ENCODE measurements around the gene SLC25A13.

The SLC25A13 gene

GRCh38 chr7:96284240-96284639 lies 37.7 kb downstream of the SLC25A13 start:
- Histone ChIP-seq H3K27ac (no peak overlapping the region), H3K27me3 (no peaks in the 10 kb centered on the region), H3K4me1 (peaks cover 26 to 34% (median 30%) of the 10 kb centered on the region in 10 experiments), H3K36me3 (peaks cover 15 to 67% (median 30%) of the 10 kb centered on the region in 11 experiments; a peak in 20 of 22 replicates), H4K20me1 (peaks cover 0 to 81% (median 0%) of the 10 kb centered on the region in 11 experiments; a peak in 5 of 22 replicates), H3K4me3 (no peak overlapping the region), H3K9me3 (replicated peaks in 1 of 11) (peaks cover 8 to 34% (median 24%) of the 10 kb centered on the region in 11 experiments), H3K9ac (no peak overlapping the region), H3K4me2 (no peak overlapping the region)
- TF ChIP-seq Cebpa-rat (IDR thresholded peaks at IDR 0.05), result no peak

- H4K20me1 ChIP-seq, result peaks cover 0 to 85% (median 6%) of the 10 kb centered on the region in 11 experiments; a peak in 8 of 22 replicates
- peaks cover 26 to 34% (median 30%) of the 10 kb centered on the region in 10 experiments for H3K4me1 ChIP-seq
- peaks cover 0 to 20% (median 10%) of the 10 kb centered on the region in 11 experiments; a peak in 17 of 22 replicates for H3K9me3 ChIP-seq (replicated peaks in 1 of 11)
- no peak overlapping the region for H3K27ac ChIP-seq
- no peak overlapping the region for H3K9ac ChIP-seq
- H3K36me3 ChIP-seq, result peaks cover 4 to 65% (median 21%) of the 10 kb centered on the region in 11 experiments; a peak in 18 of 22 replicates
- no peaks in the 10 kb centered on the region for H3K27me3 ChIP-seq
- H3K4me2 ChIP-seq, result no peak overlapping the region
- no peak overlapping the region for H3K4me3 ChIP-seq
- no peak for TF ChIP-seq Cebpa-rat (IDR thresholded peaks at IDR 0.05)
Observed at GRCh38 chr7:96282835-96283234, 39.1 kb downstream of the SLC25A13 start.

- H3K36me3 ChIP-seq, result peaks cover 16 to 87% (median 43%) of the 10 kb centered on the region in 11 experiments
- peaks cover 0 to 46% (median 8%) of the 10 kb centered on the region in 11 experiments; a peak in 9 of 22 replicates for H4K20me1 ChIP-seq
- no peak overlapping the region for H3K4me3 ChIP-seq
- TF ChIP-seq Cebpa-rat (IDR thresholded peaks at IDR 0.05), result no peak
- H3K27me3 ChIP-seq, result no peaks in the 10 kb centered on the region
- H3K4me1 ChIP-seq, result no peaks in the 10 kb centered on the region
- no peak overlapping the region for H3K27ac ChIP-seq
- H3K9me3 ChIP-seq (replicated peaks in 1 of 11), result peaks cover 10 to 25% (median 19%) of the 10 kb centered on the region in 11 experiments; a peak in 19 of 22 replicates
- H3K9ac ChIP-seq, result no peak overlapping the region
- no peak overlapping the region for H3K4me2 ChIP-seq
Observed at GRCh38 chr7:96277921-96278320, 44.0 kb downstream of the SLC25A13 start.

- Histone ChIP-seq H3K4me2 (no peak overlapping the region), H3K4me3 (no peak overlapping the region)
- TF ChIP-seq Cebpa-rat (IDR thresholded peaks at IDR 0.05), result no peak
Observed at GRCh38 chr7:96276019-96276418, 45.9 kb downstream of the SLC25A13 start.

GRCh38 chr7:96273716-96274115 lies 48.2 kb downstream of the SLC25A13 start:
- Histone ChIP-seq H3K9ac (no peak overlapping the region), H3K27ac (no peak overlapping the region)

More at GRCh38 chr7:96276019-96276418, 45.9 kb downstream of the SLC25A13 start:
- Histone ChIP-seq H3K27me3 (no peaks in the 10 kb centered on the region), H3K9ac (no peak overlapping the region), H3K36me3 (peaks cover 16 to 89% (median 46%) of the 10 kb centered on the region in 11 experiments), H4K20me1 (peaks cover 0 to 38% (median 7%) of the 10 kb centered on the region in 11 experiments; a peak in 9 of 22 replicates), H3K9me3 (replicated peaks in 1 of 11) (peaks cover 10 to 24% (median 19%) of the 10 kb centered on the region in 11 experiments; a peak in 19 of 22 replicates), H3K4me1 (no peaks in the 10 kb centered on the region), H3K27ac (no peak overlapping the region)

DNA sequence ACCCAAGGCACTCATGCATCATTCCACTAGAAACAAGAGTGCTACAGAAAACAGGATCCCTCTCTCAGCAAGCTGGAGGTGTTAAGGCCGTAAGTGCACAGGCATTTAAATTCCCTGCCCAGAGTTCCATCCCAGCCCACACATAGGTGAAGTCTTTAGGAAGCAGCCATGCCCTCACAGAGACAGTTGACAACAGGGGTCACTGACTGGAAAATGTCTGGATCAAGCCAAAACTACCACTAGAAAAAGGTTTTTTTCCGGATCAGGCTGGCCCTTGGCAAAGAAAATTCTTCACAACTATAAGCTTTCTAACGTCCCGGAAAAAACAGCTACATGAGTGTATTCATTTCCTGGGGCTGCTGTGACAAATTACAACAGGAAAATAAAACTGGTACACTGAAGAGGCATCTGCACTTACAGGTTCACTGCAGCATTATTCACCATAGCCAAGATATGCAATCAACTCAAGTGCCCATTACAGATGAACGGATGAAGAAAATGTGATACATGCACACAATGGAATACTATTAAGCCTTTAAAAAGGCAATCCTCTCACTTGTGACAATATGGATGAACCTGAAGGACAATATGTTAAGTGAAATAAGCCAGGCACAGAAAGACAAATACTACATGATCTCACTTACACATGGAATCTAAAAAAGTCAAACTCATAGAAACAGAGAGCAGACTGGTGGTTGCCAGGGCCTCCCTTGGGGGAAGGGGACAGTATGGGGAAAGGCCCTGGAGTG lies 52.5 kb downstream of the SLC25A13 start:
- peaks cover 28 to 93% (median 51%) of the 10 kb centered on the region in 11 experiments; a peak in 21 of 22 replicates for H3K36me3 ChIP-seq
- peaks cover 0 to 49% (median 0%) of the 10 kb centered on the region in 11 experiments; a peak in 4 of 22 replicates for H4K20me1 ChIP-seq
- no peaks in the 10 kb centered on the region for H3K4me1 ChIP-seq
- H3K9me3 ChIP-seq (replicated peaks in 1 of 11), result no peaks in the 10 kb centered on the region
- no peaks in the 10 kb centered on the region for H3K27me3 ChIP-seq
- TF ChIP-seq Cebpa-rat (IDR thresholded peaks at IDR 0.05), result no peak
- H3K9ac ChIP-seq, result no peak overlapping the region
- H3K4me2 ChIP-seq, result no peak overlapping the region
- H3K4me3 ChIP-seq, result no peak overlapping the region
- no peak overlapping the region for H3K27ac ChIP-seq

More at GRCh38 chr7:96273716-96274115, 48.2 kb downstream of the SLC25A13 start:
- Histone ChIP-seq H3K36me3 (peaks cover 29 to 89% (median 51%) of the 10 kb centered on the region in 11 experiments), H3K4me2 (no peak overlapping the region), H4K20me1 (peaks cover 0 to 32% (median 7%) of the 10 kb centered on the region in 11 experiments; a peak in 9 of 22 replicates), H3K4me1 (no peaks in the 10 kb centered on the region), H3K27me3 (no peaks in the 10 kb centered on the region), H3K9me3 (replicated peaks in 1 of 11) (peaks cover 10 to 15% (median 13%) of the 10 kb centered on the region in 11 experiments; a peak in 17 of 22 replicates), H3K4me3 (no peak overlapping the region)
- no peak for TF ChIP-seq Cebpa-rat (IDR thresholded peaks at IDR 0.05)

DNA sequence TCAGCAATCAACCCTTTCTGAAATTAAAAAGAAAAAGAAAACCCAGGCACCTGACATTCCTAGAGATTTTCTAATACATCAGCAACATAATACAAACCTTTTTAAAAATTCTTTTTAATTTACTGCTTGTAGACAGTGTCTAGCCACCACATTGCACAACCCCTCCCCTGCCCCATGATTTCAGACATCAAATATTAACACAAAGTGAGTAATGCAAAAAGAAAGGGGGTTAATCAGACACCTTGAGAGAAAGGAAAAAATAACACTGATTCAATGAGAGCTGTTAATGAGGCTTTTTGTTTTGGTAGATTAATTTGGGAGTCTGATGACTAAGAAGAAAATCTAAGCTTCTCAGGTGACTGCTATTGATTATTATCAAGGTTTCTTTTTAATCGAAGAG lies 55.3 kb downstream of the SLC25A13 start:
- TF ChIP-seq Cebpa-rat (IDR thresholded peaks at IDR 0.05), result no peak
- H3K9ac ChIP-seq, result no peak overlapping the region
- no peak overlapping the region for H3K4me3 ChIP-seq
- H3K27ac ChIP-seq, result no peak overlapping the region
- H3K9me3 ChIP-seq (replicated peaks in 1 of 11), result no peaks in the 10 kb centered on the region
- peaks cover 25 to 87% (median 42%) of the 10 kb centered on the region in 11 experiments; a peak in 20 of 22 replicates for H3K36me3 ChIP-seq
- H4K20me1 ChIP-seq, result peaks cover 0 to 67% (median 0%) of the 10 kb centered on the region in 11 experiments; a peak in 7 of 22 replicates
- no peaks in the 10 kb centered on the region for H3K4me1 ChIP-seq
- no peaks in the 10 kb centered on the region for H3K27me3 ChIP-seq
- H3K4me2 ChIP-seq, result no peak overlapping the region

GRCh38 chr7:96266015-96266414 lies 55.9 kb downstream of the SLC25A13 start:
- Histone ChIP-seq H3K36me3 (peaks cover 25 to 84% (median 42%) of the 10 kb centered on the region in 11 experiments; a peak in 20 of 22 replicates), H3K4me3 (no peak overlapping the region), H4K20me1 (peaks cover 0 to 71% (median 0%) of the 10 kb centered on the region in 11 experiments; a peak in 8 of 22 replicates)

GRCh38 chr7:96253964-96254363 lies 67.9 kb downstream of the SLC25A13 start:
- Histone ChIP-seq H3K27me3 (no peaks in the 10 kb centered on the region), H3K9me3 (replicated peaks in 1 of 11) (peaks cover 25 to 47% (median 36%) of the 10 kb centered on the region in 11 experiments), H3K9ac (no peak overlapping the region), H3K4me3 (no peak overlapping the region), H3K4me1 (peaks cover 0 to 7% (median 0%) of the 10 kb centered on the region in 10 experiments; a peak in 1 of 20 replicates), H3K4me2 (no peak overlapping the region), H3K27ac (no peak overlapping the region), H3K36me3 (peaks cover 0 to 33% (median 6%) of the 10 kb centered on the region in 11 experiments; a peak in 10 of 22 replicates), H4K20me1 (peaks cover 0 to 76% (median 0%) of the 10 kb centered on the region in 11 experiments; a peak in 6 of 22 replicates)
- no peak for TF ChIP-seq Cebpa-rat (IDR thresholded peaks at IDR 0.05)

More at GRCh38 chr7:96266015-96266414, 55.9 kb downstream of the SLC25A13 start:
- H3K9ac ChIP-seq, result no peak overlapping the region
- TF ChIP-seq Cebpa-rat (IDR thresholded peaks at IDR 0.05), result no peak
- H3K9me3 ChIP-seq (replicated peaks in 1 of 11), result no peaks in the 10 kb centered on the region
- H3K4me1 ChIP-seq, result no peaks in the 10 kb centered on the region
- H3K4me2 ChIP-seq, result no peak overlapping the region
- no peaks in the 10 kb centered on the region for H3K27me3 ChIP-seq
- no peak overlapping the region for H3K27ac ChIP-seq
